ENCODE data around the gene SPRYD3.

The SPRYD3 gene

GRCh38 chr12:53064613-53065436, 14.4 kb downstream of the SPRYD3 start:
- Histone ChIP-seq H3K27me3 (ENCODE audit: low read depth, low read length) (no peaks in the 10 kb centered on the region), H3K4me3 (ENCODE audit: low read depth in 1 of 2, low read length in 2 of 2) (no peak overlapping the region), H3K27ac (ENCODE audit: low read length) (peak overlapping the region; percentile 14), H3K4me1 (ENCODE audit: control insufficient read depth in 1 of 2, insufficient read depth in 2 of 2, low read length in 2 of 2) (peaks cover 10 to 65% of the 10 kb centered on the region in 2 donors), H3K9me3 (ENCODE audit: control insufficient read depth in 1 of 2, low read length in 2 of 2) (no peaks in the 10 kb centered on the region), H3K36me3 (ENCODE audit: control insufficient read depth in 1 of 2, insufficient read depth in 2 of 2, low read length in 2 of 2) (peaks cover 25 to 37% of the 10 kb centered on the region in 2 donors)

GRCh38 chr12:53063708-53064612, 15.2 kb downstream of the SPRYD3 start:
- Histone ChIP-seq H3K36me3 (ENCODE audit: control insufficient read depth in 1 of 2, insufficient read depth in 2 of 2, low read length in 2 of 2) (peaks cover 17 to 43% of the 10 kb centered on the region in 2 donors), H3K4me3 (ENCODE audit: low read depth in 1 of 2, low read length in 2 of 2) (no peak overlapping the region), H3K4me1 (ENCODE audit: control insufficient read depth in 1 of 2, insufficient read depth in 2 of 2, low read length in 2 of 2) (peaks cover 10 to 58% of the 10 kb centered on the region in 2 donors), H3K9me3 (ENCODE audit: control insufficient read depth in 1 of 2, low read length in 2 of 2) (no peaks in the 10 kb centered on the region), H3K27ac (ENCODE audit: low read length) (peak overlapping the region; percentile 14), H3K27me3 (ENCODE audit: low read depth, low read length) (no peaks in the 10 kb centered on the region)

- no peak overlapping the region for H3K4me3 ChIP-seq (ENCODE audit: low read depth in 1 of 2, low read length in 2 of 2)
- H3K27me3 ChIP-seq (ENCODE audit: low read depth, low read length), result no peaks in the 10 kb centered on the region
- peaks cover 19 to 48% of the 10 kb centered on the region in 2 donors for H3K36me3 ChIP-seq (ENCODE audit: control insufficient read depth in 1 of 2, insufficient read depth in 2 of 2, low read length in 2 of 2)
- no peaks in the 10 kb centered on the region for H3K9me3 ChIP-seq (ENCODE audit: control insufficient read depth in 1 of 2, low read length in 2 of 2)
- no peak overlapping the region for H3K27ac ChIP-seq (ENCODE audit: low read length)
- peaks cover 10 to 57% of the 10 kb centered on the region in 2 donors for H3K4me1 ChIP-seq (ENCODE audit: control insufficient read depth in 1 of 2, insufficient read depth in 2 of 2, low read length in 2 of 2)
These were observed 16.0 kb downstream of the SPRYD3 start for GRCh38 chr12:53062977-53063707.

GRCh38 chr12:53062011-53062961, 16.9 kb downstream of the SPRYD3 start:
- Histone ChIP-seq H3K27ac (ENCODE audit: low read length) (peak overlapping the region; percentile 9), H3K36me3 (ENCODE audit: control insufficient read depth in 1 of 2, insufficient read depth in 2 of 2, low read length in 2 of 2) (peaks cover 27 to 46% of the 10 kb centered on the region in 2 donors), H3K9me3 (ENCODE audit: control insufficient read depth in 1 of 2, low read length in 2 of 2) (no peaks in the 10 kb centered on the region), H3K27me3 (ENCODE audit: low read depth, low read length) (no peaks in the 10 kb centered on the region), H3K4me1 (ENCODE audit: control insufficient read depth in 1 of 2, insufficient read depth in 2 of 2, low read length in 2 of 2) (peaks cover 10 to 57% of the 10 kb centered on the region in 2 donors), H3K4me3 (ENCODE audit: low read depth in 1 of 2, low read length in 2 of 2) (no peak overlapping the region)

GRCh38 chr12:53061404-53062010, 17.7 kb downstream of the SPRYD3 start:
- Histone ChIP-seq H3K9me3 (ENCODE audit: control insufficient read depth in 1 of 2, low read length in 2 of 2) (no peaks in the 10 kb centered on the region), H3K27me3 (ENCODE audit: low read depth, low read length) (no peaks in the 10 kb centered on the region), H3K4me3 (ENCODE audit: low read depth in 1 of 2, low read length in 2 of 2) (no peak overlapping the region), H3K4me1 (ENCODE audit: control insufficient read depth in 1 of 2, insufficient read depth in 2 of 2, low read length in 2 of 2) (peaks cover 10 to 57% of the 10 kb centered on the region in 2 donors), H3K27ac (ENCODE audit: low read length) (no peak overlapping the region), H3K36me3 (ENCODE audit: control insufficient read depth in 1 of 2, insufficient read depth in 2 of 2, low read length in 2 of 2) (peaks cover 27 to 47% of the 10 kb centered on the region in 2 donors)

- H3K4me1 ChIP-seq (ENCODE audit: control insufficient read depth in 1 of 2, insufficient read depth in 2 of 2, low read length in 2 of 2), result peaks cover 4 to 53% of the 10 kb centered on the region in 2 donors
- H3K27me3 ChIP-seq (ENCODE audit: low read depth, low read length), result no peaks in the 10 kb centered on the region
- H3K36me3 ChIP-seq (ENCODE audit: control insufficient read depth in 1 of 2, insufficient read depth in 2 of 2, low read length in 2 of 2), result peaks cover 27 to 47% of the 10 kb centered on the region in 2 donors
- no peak overlapping the region for H3K4me3 ChIP-seq (ENCODE audit: low read depth in 1 of 2, low read length in 2 of 2)
- H3K9me3 ChIP-seq (ENCODE audit: control insufficient read depth in 1 of 2, low read length in 2 of 2), result no peaks in the 10 kb centered on the region
- no peak overlapping the region for H3K27ac ChIP-seq (ENCODE audit: low read length)
These were observed 18.4 kb downstream of the SPRYD3 start for GRCh38 chr12:53060721-53061276.

- Histone ChIP-seq H3K4me3 (ENCODE audit: low read depth in 1 of 2, low read length in 2 of 2) (no peak overlapping the region), H3K27ac (ENCODE audit: low read length) (no peak overlapping the region), H3K4me1 (ENCODE audit: control insufficient read depth in 1 of 2, insufficient read depth in 2 of 2, low read length in 2 of 2) (peaks cover 4 to 53% of the 10 kb centered on the region in 2 donors), H3K36me3 (ENCODE audit: control insufficient read depth in 1 of 2, insufficient read depth in 2 of 2, low read length in 2 of 2) (peaks cover 27 to 45% of the 10 kb centered on the region in 2 donors), H3K9me3 (ENCODE audit: control insufficient read depth in 1 of 2, low read length in 2 of 2) (no peaks in the 10 kb centered on the region), H3K27me3 (ENCODE audit: low read depth, low read length) (no peaks in the 10 kb centered on the region)
These were observed 19.0 kb downstream of the SPRYD3 start for GRCh38 chr12:53060064-53060720.

- peaks cover 4 to 51% of the 10 kb centered on the region in 2 donors for H3K4me1 ChIP-seq (ENCODE audit: control insufficient read depth in 1 of 2, insufficient read depth in 2 of 2, low read length in 2 of 2)
- H3K4me3 ChIP-seq (ENCODE audit: low read depth in 1 of 2, low read length in 2 of 2), result no peak overlapping the region
- peaks cover 27 to 38% of the 10 kb centered on the region in 2 donors for H3K36me3 ChIP-seq (ENCODE audit: control insufficient read depth in 1 of 2, insufficient read depth in 2 of 2, low read length in 2 of 2)
- H3K27ac ChIP-seq (ENCODE audit: low read length), result no peak overlapping the region
- no peaks in the 10 kb centered on the region for H3K9me3 ChIP-seq (ENCODE audit: control insufficient read depth in 1 of 2, low read length in 2 of 2)
- no peaks in the 10 kb centered on the region for H3K27me3 ChIP-seq (ENCODE audit: low read depth, low read length)
These were observed 19.6 kb downstream of the SPRYD3 start for GRCh38 chr12:53059434-53060063.

Data from muscle layer of duodenum (tissue), 2 donors.